ENCODE results near the gene MED8. TPM values are rescaled to one million over a fixed set of nuclear protein-coding genes. Genes with fewer than 3 reads are reported as not detected.
"Not testable (repeated sequence)": the region's sequence is repeated elsewhere in the genome, so short reads cannot be mapped to it uniquely, and the experiment has no call there.

Gene MED8
- total RNA-seq, 4 donors from 2014 or later: 27.6 to 34.1 (median 32.0) TPM

DNA sequence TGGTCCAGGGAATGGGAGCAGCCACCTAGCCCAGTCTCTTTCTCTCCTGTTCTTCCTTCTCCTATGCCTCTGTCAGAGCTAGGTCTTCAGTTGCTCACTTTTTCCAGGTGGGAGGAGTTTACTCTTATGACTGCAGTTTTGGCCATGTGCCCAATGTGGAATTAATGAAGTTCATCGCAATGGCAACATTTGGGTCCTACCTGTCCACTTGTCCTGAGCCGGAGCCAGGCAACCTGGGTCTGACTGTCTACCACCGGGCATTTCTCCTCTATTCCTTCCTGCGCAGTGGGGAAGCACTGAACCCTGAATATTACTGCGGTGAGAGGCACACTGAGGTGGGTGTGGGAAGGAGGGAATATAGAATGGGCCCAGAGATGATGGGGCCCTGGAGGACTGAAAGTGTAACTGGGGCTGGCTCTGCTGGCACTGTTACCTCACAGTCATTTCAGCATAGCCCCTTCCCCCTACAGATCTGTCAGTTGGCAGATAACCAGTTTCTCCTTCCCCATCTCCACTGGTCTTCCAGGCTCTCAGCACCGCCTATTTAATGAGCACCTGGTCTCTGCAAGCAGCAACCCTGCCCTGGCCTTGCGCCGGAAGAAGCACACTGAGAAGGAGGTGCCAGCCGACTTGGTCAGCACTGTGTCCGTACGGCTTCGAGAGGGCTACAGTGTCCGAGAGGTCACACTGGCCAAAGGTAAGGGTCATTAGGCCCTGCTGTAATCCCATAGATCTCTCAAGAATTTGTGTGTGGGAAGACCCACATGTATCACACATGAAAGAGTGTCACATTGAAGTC, 30.2 kb upstream of the MED8 start:
- Histone ChIP-seq H3K27me3 (no peaks in the 10 kb centered on the region), H3K4me1 (peaks cover 0 to 5% (median 0%) of the 10 kb centered on the region in 4 donors), H3K4me3 (no peak overlapping the region), H3K36me3 (peaks cover 50 to 100% (median 99%) of the 10 kb centered on the region in 4 donors), H3K27ac (replicated peaks in 1 of 4) (no peak overlapping the region), H3K9me3 (no peaks in the 10 kb centered on the region)
- intact Hi-C loops (cut with DNase I): no loop called here
- WGBS: 91% methylated on average over 13 of the region's 13 CpGs
- no peak for DNase-seq (ENCODE audit: extremely low spot score)
- TF ChIP-seq CTCF (IDR thresholded peaks at IDR 0.05) (no peak), EP300 (IDR thresholded peaks at IDR 0.05) (no peak), POLR2AphosphoS5 (IDR thresholded peaks at IDR 0.05) (no peak), POLR2A (IDR thresholded peaks at IDR 0.05; ENCODE audit: low read depth) (no peak)

DNA sequence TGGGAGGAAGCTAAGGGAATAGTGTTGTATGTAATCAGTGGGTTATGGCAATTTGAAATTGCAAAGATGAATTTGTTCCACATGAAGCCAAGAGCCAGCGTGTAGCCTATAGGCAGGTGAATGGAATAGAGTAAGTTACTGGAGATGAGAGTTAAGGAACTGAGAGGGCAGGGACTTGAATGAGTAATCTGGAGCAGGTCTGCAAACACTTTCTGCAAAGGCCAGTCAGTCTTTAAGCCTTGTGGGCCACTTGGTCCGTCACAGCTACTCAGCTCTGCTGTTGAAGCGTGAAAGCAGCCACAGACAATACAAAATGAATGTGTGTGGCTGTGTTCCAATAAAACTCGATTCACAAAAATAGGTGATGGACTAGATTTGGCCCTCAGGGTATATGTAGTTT, 29.3 kb upstream of the MED8 start:
- intact Hi-C loops (cut with DNase I): no loop called here
- no peak overlapping the region for H3K27ac ChIP-seq (replicated peaks in 1 of 4)
- H3K27me3 ChIP-seq: no peaks in the 10 kb centered on the region
- no peaks in the 10 kb centered on the region for H3K9me3 ChIP-seq
- 87% methylated on average over 4 of the region's 4 CpGs for WGBS
- no peak overlapping the region for H3K4me3 ChIP-seq
- no peak for DNase-seq (ENCODE audit: extremely low spot score)
- H3K4me1 ChIP-seq: peaks cover 0 to 5% (median 0%) of the 10 kb centered on the region in 4 donors
- H3K36me3 ChIP-seq: peaks cover 50 to 92% (median 90%) of the 10 kb centered on the region in 4 donors
- TF ChIP-seq CTCF (IDR thresholded peaks at IDR 0.05) (no peak), EP300 (IDR thresholded peaks at IDR 0.05) (no peak), POLR2A (IDR thresholded peaks at IDR 0.05; ENCODE audit: low read depth) (no peak), POLR2AphosphoS5 (IDR thresholded peaks at IDR 0.05) (no peak)

- Histone ChIP-seq H3K9me3 (no peaks in the 10 kb centered on the region), H3K4me1 (peaks cover 0 to 5% (median 0%) of the 10 kb centered on the region in 4 donors), H3K27me3 (no peaks in the 10 kb centered on the region), H3K36me3 (peaks cover 30 to 76% (median 67%) of the 10 kb centered on the region in 4 donors), H3K27ac (replicated peaks in 1 of 4) (no peak overlapping the region), H3K4me3 (no peak overlapping the region)
- TF ChIP-seq POLR2A (IDR thresholded peaks at IDR 0.05; ENCODE audit: low read depth) (no peak), POLR2AphosphoS5 (IDR thresholded peaks at IDR 0.05) (no peak), EP300 (IDR thresholded peaks at IDR 0.05) (no peak), CTCF (IDR thresholded peaks at IDR 0.05) (no peak)
- intact Hi-C loops (cut with DNase I): loop anchor here (2.0 kb wide), 1 partner anchor 189 kb away; no protein-coding TSS in a partner anchor
- WGBS: 81% methylated on average over 4 of the region's 5 CpGs
- DNase-seq (ENCODE audit: extremely low spot score): no peak
Observed at GRCh38 chr1:43415901-43416300, 26.3 kb upstream of the MED8 start.

DNA sequence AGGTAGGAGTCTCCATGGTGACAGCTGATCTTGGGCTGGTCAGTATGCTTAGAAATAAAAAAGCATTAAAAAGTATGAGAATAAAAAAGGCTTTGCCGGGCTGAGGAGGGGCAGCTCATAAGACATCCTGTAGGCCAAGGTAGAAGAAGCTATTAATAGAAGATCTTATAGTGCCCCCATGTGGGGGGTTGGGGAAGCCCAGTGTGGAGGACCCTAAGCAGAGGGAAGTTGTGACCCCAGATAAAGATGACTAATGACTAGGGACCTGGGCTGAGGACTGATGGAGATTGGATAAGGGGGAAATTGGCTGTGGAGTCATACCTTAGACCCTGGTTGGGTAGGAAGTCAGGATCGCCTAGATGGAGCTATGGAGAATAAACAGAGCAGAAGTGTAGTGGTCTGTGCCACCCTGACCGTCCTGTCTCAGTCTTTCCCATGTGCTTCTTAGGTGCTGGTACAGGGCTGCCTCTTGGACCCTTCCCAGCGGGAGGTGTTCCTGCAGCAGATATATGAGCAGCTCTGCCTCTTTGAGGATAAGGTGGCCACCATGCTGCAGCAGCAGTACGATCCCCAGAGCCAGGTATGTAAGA, 25.1 kb upstream of the MED8 start:
- H3K4me1 ChIP-seq: peaks cover 0 to 5% (median 0%) of the 10 kb centered on the region in 4 donors
- H3K27ac ChIP-seq (replicated peaks in 1 of 4): no peak overlapping the region
- intact Hi-C loops (cut with DNase I): loop anchor here (2.0 kb wide), 1 partner anchor 188 kb away; no protein-coding TSS in a partner anchor
- no peaks in the 10 kb centered on the region for H3K9me3 ChIP-seq
- H3K4me3 ChIP-seq: no peak overlapping the region
- H3K27me3 ChIP-seq: no peaks in the 10 kb centered on the region
- TF ChIP-seq CTCF (IDR thresholded peaks at IDR 0.05) (peak; percentile 56 to 68 (median 59)), POLR2A (IDR thresholded peaks at IDR 0.05; ENCODE audit: low read depth) (no peak), EP300 (IDR thresholded peaks at IDR 0.05) (no peak), POLR2AphosphoS5 (IDR thresholded peaks at IDR 0.05) (no peak)
- H3K36me3 ChIP-seq: peaks cover 19 to 75% (median 65%) of the 10 kb centered on the region in 4 donors
- WGBS: 79% methylated on average over 5 of the region's 5 CpGs
- DNase-seq (ENCODE audit: extremely low spot score): no peak

DNA sequence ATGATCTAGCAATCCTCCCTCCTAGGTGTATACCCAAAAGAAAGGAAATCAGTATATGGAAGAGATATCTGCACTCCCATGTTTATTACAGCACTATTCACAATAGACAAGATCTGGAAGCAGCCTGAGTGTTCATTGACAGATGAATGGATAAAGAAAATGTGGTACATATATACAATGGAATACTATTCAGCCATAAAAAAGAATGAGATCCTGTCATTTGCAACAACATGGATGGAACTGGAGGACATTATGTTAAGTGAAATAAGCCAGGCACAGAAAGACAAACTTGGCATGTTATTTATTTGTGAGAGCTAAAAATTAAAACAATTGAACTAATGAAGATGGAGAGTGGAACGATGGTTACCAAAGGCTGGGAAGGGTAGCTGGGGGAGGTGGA, 23.8 kb upstream of the MED8 start:
- H3K27me3 ChIP-seq; intact Hi-C loops (cut with DNase I); H3K27ac ChIP-seq (replicated peaks in 1 of 4); H3K4me3 ChIP-seq; H3K4me1 ChIP-seq; DNase-seq (ENCODE audit: extremely low spot score); H3K9me3 ChIP-seq: not testable (repeated sequence)
- peaks cover 15 to 73% (median 63%) of the 10 kb centered on the region in 4 donors for H3K36me3 ChIP-seq
- 95% methylated on average over 1 of the region's 1 CpG for WGBS
